ENCODE data around the gene VWA8.
A peak's percentile ranks its signal among the peaks of the same experiment; 100 is the strongest.

The VWA8 gene

GRCh38 chr13:41609828-41610227 lies 351.1 kb downstream of the VWA8 start:
- no peak for DNase-seq

GRCh38 chr13:41608839-41609177 lies 352.1 kb downstream of the VWA8 start:
- DNase-seq, result no peak

- no peak for DNase-seq
Observed at GRCh38 chr13:41608111-41608838, 352.6 kb downstream of the VWA8 start.

- DNase-seq, result no peak
Observed at GRCh38 chr13:41606646-41607045, 354.3 kb downstream of the VWA8 start.

GRCh38 chr13:41605319-41606285 lies 355.3 kb downstream of the VWA8 start:
- no peak for DNase-seq

GRCh38 chr13:41603917-41604316 lies 357.0 kb downstream of the VWA8 start:
- peak in 1 of 2 experiments; percentile 14 for DNase-seq

- DNase-seq, result no peak
Observed at GRCh38 chr13:41601718-41602445, 359.0 kb downstream of the VWA8 start.

GRCh38 chr13:41599619-41600018 lies 361.3 kb downstream of the VWA8 start:
- DNase-seq, result no peak

- DNase-seq, result no peak
Observed at GRCh38 chr13:41597348-41598041, 363.4 kb downstream of the VWA8 start.

GRCh38 chr13:41596190-41596589 lies 364.7 kb downstream of the VWA8 start:
- no peak for DNase-seq

- DNase-seq, result no peak
Observed at GRCh38 chr13:41595298-41595697, 365.6 kb downstream of the VWA8 start.

GRCh38 chr13:41590643-41591042 lies 370.3 kb downstream of the VWA8 start:
- DNase-seq, result no peak

GRCh38 chr13:41590122-41590521 lies 370.8 kb downstream of the VWA8 start:
- no peak for DNase-seq

- DNase-seq, result no peak
Observed at GRCh38 chr13:41589434-41589833, 371.5 kb downstream of the VWA8 start.

GRCh38 chr13:41588899-41589298 lies 372.0 kb downstream of the VWA8 start:
- no peak for DNase-seq

- no peak for DNase-seq
Observed at GRCh38 chr13:41588448-41588847, 372.5 kb downstream of the VWA8 start.

- DNase-seq, result no peak
Observed at GRCh38 chr13:41587490-41587889, 373.4 kb downstream of the VWA8 start.

GRCh38 chr13:41586216-41586615 lies 374.7 kb downstream of the VWA8 start:
- no peak for DNase-seq

- DNase-seq, result no peak
Observed at GRCh38 chr13:41582027-41582463, 378.9 kb downstream of the VWA8 start.

- no peak for DNase-seq
Observed at GRCh38 chr13:41580345-41580744, 380.6 kb downstream of the VWA8 start.

GRCh38 chr13:41579881-41580280 lies 381.0 kb downstream of the VWA8 start:
- no peak for DNase-seq

GRCh38 chr13:41579168-41579567 lies 381.7 kb downstream of the VWA8 start:
- DNase-seq, result no peak

- DNase-seq, result no peak
Observed at GRCh38 chr13:41578371-41578770, 382.5 kb downstream of the VWA8 start.

All from SHP77 (cell line).